NCI-H510A (cell line): ENCODE measurements around the gene SPEN.

Experiments used
- DNase-seq: peaks from one replicate; lab custom pipeline; 2025; lab: John Stamatoyannopoulos, UW

SPEN gene

DNA sequence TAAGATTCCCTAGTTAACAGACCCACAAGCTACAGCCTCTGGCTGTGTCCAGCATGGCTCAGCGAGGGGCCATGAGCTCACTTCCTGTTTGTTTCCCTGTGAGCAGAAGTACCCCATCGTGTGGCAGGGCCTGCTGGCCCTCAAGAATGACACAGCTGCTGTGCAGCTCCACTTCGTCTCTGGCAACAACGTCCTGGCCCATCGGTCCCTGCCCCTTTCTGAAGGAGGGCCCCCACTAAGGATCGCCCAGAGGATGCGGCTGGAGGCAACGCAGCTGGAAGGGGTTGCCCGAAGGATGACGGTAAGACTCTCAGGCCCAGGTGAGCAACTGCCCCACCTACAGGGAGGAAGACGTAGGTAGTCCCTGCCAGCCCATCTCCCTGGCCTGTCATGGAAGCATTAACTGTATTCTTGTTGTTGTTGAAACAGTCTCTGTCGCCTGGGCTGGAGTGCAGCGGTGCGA, 90.2 kb downstream of the SPEN start:
- peak; percentile 86 for DNase-seq

DNA sequence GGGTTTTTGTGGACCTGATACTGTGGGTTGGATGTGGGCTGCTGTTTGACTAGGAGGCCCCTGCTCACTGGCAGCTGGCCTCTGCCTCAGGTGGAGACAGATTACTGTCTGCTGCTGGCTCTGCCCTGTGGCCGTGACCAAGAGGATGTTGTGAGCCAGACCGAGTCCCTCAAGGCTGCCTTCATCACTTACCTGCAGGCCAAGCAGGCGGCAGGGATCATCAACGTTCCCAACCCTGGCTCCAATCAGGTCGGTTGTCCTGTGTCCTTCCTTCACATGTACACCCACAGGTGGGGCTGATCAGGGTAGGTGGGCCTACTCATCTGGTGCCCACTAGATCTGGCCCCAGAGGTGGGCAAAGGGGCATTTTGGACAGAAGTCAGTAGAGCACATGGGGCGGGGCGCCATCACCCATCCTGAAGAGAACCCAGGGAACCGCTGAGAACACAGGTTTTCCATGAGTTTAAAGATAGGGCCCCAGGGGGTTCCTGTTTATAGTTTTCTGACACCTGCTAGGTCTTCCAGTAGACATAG, 91.2 kb downstream of the SPEN start:
- DNase-seq = no peak

- DNase-seq = no peak
Observed at GRCh38 chr1:15939181-15940109, 91.9 kb downstream of the SPEN start.

DNA sequence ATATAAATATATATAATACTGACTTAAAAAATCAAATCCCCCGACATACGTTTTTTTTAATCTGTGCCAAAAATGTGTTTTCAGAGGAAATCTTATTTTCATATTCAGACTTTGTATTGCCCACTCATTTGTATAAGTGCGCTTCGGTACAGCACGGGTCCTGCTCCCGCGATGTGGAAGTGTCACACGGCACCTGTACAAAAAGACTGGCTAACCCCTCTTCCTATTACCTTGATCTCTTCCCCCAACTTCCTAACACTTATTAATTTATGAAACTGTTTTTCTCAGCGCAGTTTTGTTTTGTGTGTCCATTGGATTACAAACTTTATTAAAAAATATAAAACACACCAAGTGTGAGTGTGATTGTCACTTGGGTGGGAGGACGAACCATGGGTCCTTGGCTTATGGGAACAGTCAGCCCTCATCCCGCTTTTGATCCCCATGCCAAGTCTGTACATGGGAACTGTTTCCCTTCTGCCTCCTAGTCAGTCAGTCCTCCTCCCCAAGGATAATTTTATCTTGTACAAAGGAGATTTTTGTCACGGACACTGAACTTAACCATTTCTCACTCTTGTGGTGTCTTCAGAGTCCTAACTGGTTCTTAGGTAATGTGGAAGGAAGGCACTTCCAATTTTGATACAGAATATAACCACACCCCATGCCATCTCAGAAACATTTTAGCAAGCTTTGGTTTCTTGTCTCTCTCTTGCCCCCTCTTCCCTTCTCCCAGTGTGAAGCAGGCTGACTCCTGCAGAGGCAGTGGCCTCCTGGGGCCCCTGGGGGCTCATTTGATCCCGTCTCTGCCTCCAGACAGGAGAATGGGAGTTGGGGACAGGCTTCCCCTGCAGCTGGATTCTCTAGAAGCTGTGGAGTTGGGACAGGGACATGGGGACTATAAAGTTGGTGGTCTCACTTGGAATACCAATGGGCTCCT, 92.9 kb downstream of the SPEN start:
- no peak for DNase-seq

DNA sequence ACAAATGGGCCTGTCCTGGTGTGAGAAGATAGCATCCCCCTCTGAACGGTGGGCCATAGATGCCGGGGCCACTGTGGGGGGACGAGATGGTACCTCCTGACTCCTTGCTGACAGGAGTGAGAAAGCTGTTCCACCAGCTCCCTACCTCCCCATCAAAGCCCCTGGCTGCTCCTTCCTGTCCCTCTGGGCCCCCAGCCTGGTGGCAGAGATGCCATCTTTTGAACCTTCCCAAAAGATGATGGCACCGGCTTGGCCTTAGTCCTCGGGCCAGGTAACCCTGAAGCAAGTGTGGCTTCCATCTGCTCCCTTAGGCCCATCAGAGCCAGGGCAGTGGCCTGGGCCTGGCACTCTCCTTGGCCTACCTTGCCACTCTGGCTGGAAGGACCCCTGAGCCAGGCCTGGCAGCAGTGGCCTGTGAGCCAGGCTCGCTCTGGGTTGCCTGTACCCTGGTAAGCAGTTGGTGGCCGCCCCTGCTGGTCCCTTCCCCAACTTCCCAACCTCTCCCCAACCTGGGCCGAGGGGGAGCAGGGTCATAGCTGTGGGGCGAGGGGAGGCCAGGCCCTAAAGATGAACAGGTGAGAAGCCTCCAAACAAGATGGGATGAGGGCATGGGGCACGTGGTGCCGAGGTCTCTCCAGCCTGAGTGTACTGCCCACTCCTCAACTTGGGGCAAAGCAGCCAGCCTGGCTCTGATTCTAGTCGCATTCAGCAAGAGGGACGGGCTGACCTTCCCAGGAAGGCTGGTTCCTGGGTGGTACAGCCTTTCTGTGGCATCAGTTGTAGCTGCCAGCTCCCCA, 93.7 kb downstream of the SPEN start:
- no peak for DNase-seq

- DNase-seq = no peak
Observed at GRCh38 chr1:15941899-15942660, 94.6 kb downstream of the SPEN start.

DNA sequence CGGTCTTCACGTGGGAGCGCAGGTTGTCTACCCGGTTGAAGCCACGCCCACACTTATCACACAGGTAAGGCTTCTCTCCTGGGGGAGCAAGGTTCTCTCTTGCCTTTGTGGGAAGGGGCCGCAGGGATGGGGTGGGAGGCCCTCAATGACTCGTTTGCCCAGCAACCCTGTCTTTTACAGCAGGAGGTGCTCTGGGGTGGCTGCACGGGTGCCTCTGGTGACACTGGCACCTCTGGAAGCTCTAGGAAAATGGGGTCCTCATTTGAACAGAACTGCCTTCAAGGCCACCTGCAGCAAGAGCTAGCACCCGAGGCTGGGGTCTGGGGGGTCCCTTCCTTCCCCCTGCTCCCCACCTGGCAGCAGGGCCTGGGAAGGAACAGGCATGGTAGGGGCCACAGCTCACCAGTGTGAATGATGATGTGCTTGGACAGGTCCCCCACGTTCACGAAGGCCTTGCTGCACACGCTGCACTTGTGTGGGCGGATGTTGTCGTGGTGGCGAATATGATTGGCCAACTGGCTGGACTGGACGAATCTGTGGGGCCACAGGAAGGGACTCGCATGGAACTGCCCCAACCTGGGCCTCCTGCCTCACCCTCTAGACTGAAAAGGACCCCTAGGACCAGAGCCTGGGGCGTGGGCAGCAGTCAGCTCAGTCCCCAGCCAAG, 95.3 kb downstream of the SPEN start:
- DNase-seq = no peak

GRCh38 chr1:15943328-15943991, 96.0 kb downstream of the SPEN start:
- DNase-seq = no peak

GRCh38 chr1:15943992-15944307, 96.4 kb downstream of the SPEN start:
- DNase-seq = no peak

DNA sequence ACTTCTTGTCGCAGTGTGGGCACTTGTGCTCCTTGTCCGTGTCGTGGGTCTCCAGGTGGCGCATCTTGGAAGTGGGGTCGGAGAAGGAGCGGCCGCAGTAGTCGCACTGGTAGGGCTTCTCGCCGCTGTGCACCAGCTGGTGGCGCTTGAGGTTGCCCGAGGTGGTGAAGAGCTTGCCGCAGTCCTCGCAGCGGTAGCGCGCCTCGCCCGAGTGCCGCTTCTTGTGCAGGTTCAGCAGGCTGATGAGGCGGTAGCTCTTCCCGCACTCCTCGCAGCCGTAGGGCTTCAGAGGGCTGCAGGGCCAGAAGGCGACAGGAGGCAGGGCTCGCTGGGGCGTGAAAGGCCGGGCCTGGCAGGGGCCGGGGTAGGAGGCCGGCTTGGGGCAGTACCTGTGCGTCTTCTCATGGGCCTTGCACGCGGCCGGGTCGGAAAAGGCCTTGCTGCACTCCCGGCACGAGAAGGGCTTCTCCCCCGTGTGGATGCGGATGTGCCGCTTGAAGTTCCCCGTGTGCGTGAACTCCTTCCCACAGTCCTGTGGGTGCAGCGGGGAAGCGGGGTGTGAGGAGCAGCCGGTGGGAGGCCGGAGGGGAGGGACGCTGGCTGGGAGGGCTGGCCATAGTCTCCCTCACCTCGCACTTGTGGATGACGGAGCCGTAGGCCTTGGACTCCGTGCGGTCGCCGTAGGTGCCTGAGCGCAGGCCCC, 97.0 kb downstream of the SPEN start:
- DNase-seq = no peak

- no peak for DNase-seq
Observed at GRCh38 chr1:15945011-15945831, 97.7 kb downstream of the SPEN start.

DNA sequence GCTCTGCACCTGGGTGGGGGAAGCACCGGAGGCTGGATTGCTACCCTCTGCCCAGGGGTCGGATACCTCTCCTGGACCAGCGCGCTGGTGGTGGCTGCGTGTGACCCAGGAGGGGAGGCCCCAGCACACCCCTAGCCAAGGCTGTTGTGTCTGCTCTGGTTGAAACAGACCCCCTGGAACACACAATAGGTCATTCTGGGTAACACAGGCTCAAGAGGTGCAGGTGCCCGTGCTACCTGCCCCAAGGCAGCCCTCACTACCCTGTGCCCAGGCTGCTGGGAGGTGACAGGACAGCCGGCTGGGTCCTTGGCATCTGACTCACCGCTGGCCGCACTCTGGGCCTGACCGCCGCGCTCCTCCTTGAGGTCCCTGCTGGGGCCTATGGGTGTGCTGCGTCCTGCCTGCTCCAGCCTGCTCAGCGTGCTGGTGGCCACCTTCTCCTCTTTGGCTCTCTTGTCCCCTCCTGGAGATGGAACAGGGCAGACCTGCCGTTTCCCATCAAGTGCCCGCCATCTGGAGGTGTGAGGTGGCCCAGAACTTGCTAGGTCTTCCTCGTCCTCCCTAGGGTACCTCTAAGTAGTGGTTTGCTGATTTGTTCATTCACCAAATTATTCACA, 98.4 kb downstream of the SPEN start:
- no peak for DNase-seq

GRCh38 chr1:15946571-15947381, 99.3 kb downstream of the SPEN start:
- no peak for DNase-seq

- DNase-seq = no peak
Observed at GRCh38 chr1:15947382-15948090, 100.0 kb downstream of the SPEN start.

- DNase-seq = no peak
Observed at GRCh38 chr1:15948091-15948591, 100.6 kb downstream of the SPEN start.
